Stimulated activated CD8-positive, alpha-beta memory T cell treated with anti-CD3 and anti-CD28 coated beads, Interleukin-7, amount 100 ng/mL, for 24 hours (primary cell): ENCODE measurements around the gene SMOC1.

Source experiments
- DNase-seq: peaks from one replicate; pipeline ENCODE4 v3.0.0-alpha.2; 2020; ENCODE audit warnings: low read depth

SMOC1 gene

DNA sequence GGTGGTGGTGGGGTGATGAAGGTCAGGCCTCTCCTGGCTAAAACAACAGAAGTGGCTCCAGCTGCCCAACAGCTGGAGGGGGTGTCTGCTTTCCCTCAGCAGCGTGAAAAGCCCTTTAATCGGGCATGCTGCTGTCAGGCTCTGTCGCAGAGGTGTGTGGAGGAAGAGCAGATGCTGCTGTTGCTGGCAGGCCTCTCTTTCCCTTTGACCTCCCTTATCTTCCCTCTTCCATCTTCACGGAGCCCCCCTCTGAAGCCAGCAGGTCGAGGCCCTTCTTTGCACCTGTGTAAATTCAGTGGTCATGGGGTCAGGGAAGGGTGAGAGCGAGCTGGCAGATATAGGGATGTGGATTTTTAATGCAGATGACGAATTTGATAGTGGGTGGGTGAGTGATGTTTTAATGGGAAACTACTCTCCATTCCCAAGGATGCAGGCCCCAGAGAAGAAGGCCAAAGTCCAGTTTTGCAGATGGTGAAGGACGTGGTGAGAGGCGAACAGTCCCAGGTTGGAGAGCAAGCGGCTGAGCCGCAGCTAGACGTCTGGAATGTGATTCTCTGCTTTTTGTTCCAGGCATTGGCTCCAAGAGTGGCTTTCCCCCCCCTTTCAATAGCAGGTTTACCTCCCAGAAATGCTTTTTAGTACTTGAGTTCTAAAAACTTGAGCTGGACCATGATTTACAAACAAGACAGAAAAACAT lies 64.0 kb downstream of the SMOC1 start:
- DNase-seq = no peak

DNA sequence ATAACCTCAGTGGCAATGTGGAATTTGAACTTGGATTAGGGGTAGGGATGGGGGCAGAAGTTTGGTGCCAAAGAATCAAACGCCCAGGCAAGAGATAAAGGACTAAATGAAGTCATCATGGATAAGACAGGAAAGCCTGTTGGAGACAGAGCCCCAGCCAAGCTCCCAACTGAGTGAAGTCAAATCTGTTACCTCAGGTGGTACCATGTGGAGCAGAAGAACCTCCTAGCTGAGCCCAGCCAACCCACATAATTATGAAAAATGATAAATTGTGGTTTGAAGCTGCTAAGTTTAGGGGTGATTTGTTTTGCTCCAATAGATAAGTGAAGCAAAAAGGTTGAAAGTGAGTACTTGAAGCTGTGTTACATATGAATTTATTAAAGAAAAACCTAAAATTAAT lies 66.1 kb downstream of the SMOC1 start:
- DNase-seq = no peak

GRCh38 chr14:69945912-69946311 lies 66.7 kb downstream of the SMOC1 start:
- DNase-seq = no peak

DNA sequence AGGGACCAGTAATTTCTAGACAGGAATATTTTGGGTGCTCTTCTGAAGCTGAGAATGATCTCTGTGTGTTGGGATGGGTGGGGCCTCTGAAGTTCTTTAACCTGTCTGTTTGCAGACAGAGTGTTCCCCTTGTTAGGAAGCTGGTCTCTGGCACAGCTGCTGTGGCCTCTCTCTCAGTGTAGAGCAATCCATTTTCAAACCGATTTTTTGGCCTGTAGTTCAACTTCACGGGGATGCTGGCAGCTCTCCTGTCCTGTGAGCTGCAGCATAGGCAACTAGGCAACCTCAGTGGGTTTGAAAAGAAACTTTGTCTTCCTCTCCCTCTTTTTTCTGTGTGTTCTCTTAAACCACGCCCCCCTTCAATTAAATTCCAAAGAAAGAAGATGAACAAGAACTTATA lies 69.1 kb downstream of the SMOC1 start:
- DNase-seq = no peak

- DNase-seq = no peak
Observed at GRCh38 chr14:69951263-69951662, 72.0 kb downstream of the SMOC1 start.

DNA sequence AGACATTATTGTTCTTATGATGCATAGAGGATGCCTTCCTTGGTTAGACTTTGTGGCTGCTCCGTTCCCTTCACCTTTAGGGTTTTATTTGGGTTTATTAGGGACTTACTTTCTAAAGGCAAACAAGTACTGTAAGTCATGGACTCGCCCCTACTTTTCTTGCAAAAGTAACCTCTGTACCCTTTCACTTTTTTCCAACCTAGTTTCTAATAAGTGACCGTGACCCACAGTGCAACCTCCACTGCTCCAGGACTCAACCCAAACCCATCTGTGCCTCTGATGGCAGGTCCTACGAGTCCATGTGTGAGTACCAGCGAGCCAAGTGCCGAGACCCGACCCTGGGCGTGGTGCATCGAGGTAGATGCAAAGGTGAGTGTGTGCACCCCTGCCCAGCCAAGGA lies 72.7 kb downstream of the SMOC1 start:
- no peak for DNase-seq

- no peak for DNase-seq
Observed at GRCh38 chr14:69953266-69953915, 74.2 kb downstream of the SMOC1 start.

- no peak for DNase-seq
Observed at GRCh38 chr14:69955855-69956845, 76.9 kb downstream of the SMOC1 start.

DNA sequence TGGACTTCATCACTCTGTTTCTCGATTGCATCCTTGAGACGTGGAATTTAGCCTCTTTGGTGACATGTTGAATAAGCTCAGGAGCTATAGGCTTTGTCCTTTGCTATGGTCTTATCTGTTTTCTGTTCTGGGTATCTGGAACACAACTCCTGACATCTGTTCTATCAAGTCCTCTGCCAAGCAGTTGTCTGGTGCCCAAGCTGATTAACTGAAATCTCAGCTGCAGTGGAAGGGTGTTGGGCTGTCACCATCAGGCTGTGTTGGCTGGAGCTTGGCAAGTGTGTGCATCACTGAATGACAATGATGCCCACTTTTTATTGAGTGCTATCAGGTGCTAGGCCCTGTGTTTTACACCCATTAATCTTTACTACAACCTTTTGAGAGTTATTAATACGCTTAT lies 77.8 kb downstream of the SMOC1 start:
- no peak for DNase-seq

GRCh38 chr14:69957986-69958385 lies 78.8 kb downstream of the SMOC1 start:
- DNase-seq = no peak

GRCh38 chr14:69959136-69959535 lies 79.9 kb downstream of the SMOC1 start:
- no peak for DNase-seq

- DNase-seq = no peak
Observed at GRCh38 chr14:69960296-69960695, 81.1 kb downstream of the SMOC1 start.

GRCh38 chr14:69963966-69964365 lies 84.8 kb downstream of the SMOC1 start:
- no peak for DNase-seq

- no peak for DNase-seq
Observed at GRCh38 chr14:69964841-69965240, 85.6 kb downstream of the SMOC1 start.

DNA sequence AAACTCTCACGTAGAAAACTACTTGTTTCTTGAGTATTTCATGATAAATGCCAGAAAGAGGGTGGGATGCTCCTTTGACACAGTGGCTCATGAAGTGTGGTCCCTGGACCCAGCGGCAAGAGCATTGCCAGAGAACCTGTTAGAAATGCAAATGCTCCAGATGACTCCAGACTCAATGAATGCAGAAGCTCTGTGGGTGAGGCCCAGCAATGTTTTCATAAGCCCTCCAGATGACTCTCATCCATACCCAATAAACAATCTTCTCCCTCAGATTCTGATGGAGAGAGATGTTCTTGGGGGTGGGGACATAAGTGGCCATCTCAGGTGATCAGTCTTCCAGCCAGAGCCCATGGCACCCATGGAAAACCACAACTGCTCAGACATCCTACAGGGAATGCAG lies 88.9 kb downstream of the SMOC1 start:
- DNase-seq = no peak

GRCh38 chr14:69968681-69969080 lies 89.5 kb downstream of the SMOC1 start:
- no peak for DNase-seq

DNA sequence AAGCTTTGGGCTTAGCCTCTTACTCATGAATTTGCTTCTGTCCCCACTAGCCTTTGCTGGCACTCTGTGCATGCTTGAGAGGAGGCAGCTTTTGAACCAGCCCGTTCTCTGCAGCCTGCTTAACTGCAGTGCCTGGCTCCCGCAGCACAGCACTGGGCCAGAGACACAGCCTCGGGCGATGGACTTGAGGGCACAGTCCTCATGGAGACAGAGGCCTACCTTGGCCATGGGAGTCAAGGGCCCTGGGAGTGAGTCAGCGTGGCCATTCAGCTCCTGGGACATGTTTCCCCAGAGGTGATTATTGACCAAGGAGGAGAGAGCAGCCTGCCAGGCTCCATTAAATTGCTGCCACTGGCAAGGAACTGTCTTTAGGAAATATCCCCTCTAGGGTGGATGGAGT lies 93.5 kb downstream of the SMOC1 start:
- no peak for DNase-seq

- no peak for DNase-seq
Observed at GRCh38 chr14:69973846-69974245, 94.6 kb downstream of the SMOC1 start.

GRCh38 chr14:69979882-69980281 lies 100.7 kb downstream of the SMOC1 start:
- DNase-seq = no peak

DNA sequence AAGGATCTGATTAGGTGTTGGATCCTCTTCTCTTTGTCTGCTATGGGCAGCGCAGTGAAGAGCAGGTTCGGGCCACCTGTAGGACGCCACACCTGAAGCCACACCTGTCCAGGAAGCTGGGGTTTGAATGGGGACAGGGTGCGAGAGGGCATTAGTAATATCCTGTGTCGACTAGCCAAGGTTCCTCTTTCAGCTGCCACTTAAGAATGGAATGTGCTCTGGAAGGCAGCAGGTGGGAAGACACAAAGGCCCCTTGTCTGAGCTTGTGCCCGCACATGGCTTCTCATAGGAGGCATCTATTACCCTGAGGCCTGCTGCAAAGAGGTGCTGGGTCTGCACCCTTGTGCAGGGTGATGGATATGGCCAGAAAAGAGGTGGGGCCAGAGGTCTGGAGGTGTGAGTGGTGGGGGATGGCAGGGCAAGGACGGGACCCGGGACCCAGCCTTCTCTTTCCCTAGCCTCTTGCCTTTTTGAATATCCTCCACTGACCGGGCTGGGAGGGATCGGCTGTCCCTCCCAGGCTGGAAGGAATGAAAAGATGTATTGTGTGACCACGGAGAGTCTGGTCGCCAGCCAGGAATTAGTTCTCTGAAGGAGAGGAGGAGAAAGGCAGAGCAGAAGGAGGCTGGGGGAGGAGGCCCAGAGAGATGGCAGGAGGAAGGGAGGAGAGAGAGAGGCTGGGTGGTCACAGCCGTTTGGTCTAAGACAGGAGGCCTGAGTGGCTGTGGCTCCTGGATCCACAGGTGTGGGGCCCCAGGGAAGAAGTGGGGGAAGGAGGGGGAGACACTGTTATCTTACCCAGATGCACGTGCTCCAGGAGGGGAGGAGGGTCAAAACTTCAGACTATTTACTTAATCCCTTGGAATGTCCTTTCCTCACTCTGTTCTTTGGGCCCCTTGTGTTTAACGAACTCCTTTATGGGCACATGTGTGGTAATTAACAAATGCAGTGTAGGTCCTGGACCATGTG lies 101.5 kb downstream of the SMOC1 start:
- DNase-seq = no peak

DNA sequence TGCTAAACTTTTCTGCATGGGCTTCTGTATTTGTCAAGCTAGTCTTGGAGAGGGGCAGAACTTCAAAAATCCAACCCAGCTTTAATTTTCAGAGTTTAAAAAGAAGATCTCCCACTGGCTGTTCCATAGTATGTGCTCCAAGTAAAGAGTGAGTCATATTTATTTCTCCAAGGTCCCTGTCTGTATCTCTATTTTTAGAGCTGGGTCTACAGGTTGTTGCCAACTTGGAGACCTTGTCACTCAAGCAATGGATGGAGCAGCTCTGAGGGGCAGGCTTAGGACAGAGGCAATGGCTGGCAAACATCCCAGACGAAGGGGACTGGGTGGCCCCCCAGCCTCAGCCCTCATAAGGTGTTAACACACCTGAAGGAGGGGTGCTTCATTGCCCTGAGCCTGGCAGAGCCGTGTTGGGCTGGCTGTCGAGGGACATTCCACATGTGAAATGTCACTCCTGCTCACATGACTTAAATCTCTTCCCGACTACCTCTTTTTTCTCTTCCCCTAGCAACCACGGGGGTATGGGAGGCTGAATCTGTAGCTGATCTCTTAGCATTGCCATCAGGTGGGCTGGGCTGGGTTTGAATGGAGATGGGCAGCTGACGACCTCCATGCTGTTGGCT lies 103.1 kb downstream of the SMOC1 start:
- DNase-seq = no peak
